HepG2 (cell line): Measurements from ENCODE around the gene PARN. TPM values are rescaled to one million over a fixed set of nuclear protein-coding genes. Genes with fewer than 3 reads are reported as not detected.
A peak's percentile ranks its signal among the peaks of the same experiment; 100 is the strongest.

ENCODE experiments used
- CBX5 ChIP-seq: sonication (generic); formaldehyde crosslinking; IDR thresholded peaks from 2 replicates; pipeline ENCODE4 v1.4.0; 2020; ENCODE audit warnings: missing genetic modification reagents, borderline replicate concordance
- CEBPG ChIP-seq: IDR thresholded peaks from 2 replicates; pipeline ENCODE4 v1.6.1; 2016
- E2F5 ChIP-seq: sonication (generic); formaldehyde crosslinking; conservative IDR thresholded peaks from 2 replicates; pipeline ENCODE4 v1.4.0; 2020; ENCODE audit warnings: missing genetic modification reagents
- FOSL2 ChIP-seq: sonication (generic); formaldehyde crosslinking; IDR thresholded peaks from 2 replicates; pipeline ENCODE4 v1.4.0; 2020; ENCODE audit warnings: missing genetic modification reagents
- HMGXB3 ChIP-seq: sonication (generic); formaldehyde crosslinking; IDR thresholded peaks from 2 replicates; pipeline ENCODE4 v1.4.0; 2020; ENCODE audit warnings: missing genetic modification reagents, borderline replicate concordance
- HNF4G ChIP-seq, 2 experiments: sonication (generic) in 1 of 2; formaldehyde crosslinking in 1 of 2; IDR thresholded peaks; 2 replicates each; pipeline versions ENCODE4 v1.4.0 to v1.6.1; 2011 to 2020; ENCODE audit warnings: borderline replicate concordance in 2 of 2, low read depth in 2 of 2, mild to moderate bottlenecking in 2 of 2, low read length in 1 of 2, missing genetic modification reagents in 1 of 2, moderate library complexity in 1 of 2
- JDP2 ChIP-seq: sonication (generic); formaldehyde crosslinking; IDR thresholded peaks from 2 replicates; pipeline ENCODE4 v1.8.1; 2022; ENCODE audit warnings: missing genetic modification reagents, borderline replicate concordance
- JUN ChIP-seq: sonication (generic); formaldehyde crosslinking; IDR thresholded peaks from 2 replicates; pipeline ENCODE4 v1.4.0; 2020; ENCODE audit warnings: mild to moderate bottlenecking, missing genetic modification reagents
- KLF11 ChIP-seq: IDR thresholded peaks from 2 replicates; pipeline ENCODE4 v1.6.1; 2016; ENCODE audit warnings: missing compliant biosample characterization
- KLF16 ChIP-seq, 2 experiments: sonication (generic) in 1 of 2; formaldehyde crosslinking in 1 of 2; IDR thresholded peaks; 2 replicates each; pipeline versions ENCODE4 v1.6.1 to v1.8.0; 2016 to 2023; ENCODE audit warnings: missing genetic modification reagents in 2 of 2, missing compliant biosample characterization in 1 of 2
- NFIC ChIP-seq: IDR thresholded peaks from 2 replicates; pipeline ENCODE4 v1.6.1; 2012; ENCODE audit warnings: mild to moderate bottlenecking, low read length, inconsistent platforms
- NFYC ChIP-seq: IDR thresholded peaks from 2 replicates; pipeline ENCODE4 v1.6.1; 2016; ENCODE audit warnings: missing genetic modification reagents, missing compliant biosample characterization
- NONO ChIP-seq, 2 experiments: fragments of 450-650 bp in 1 of 2; sonication (generic) in 1 of 2; formaldehyde crosslinking in 1 of 2; IDR thresholded peaks in 1 of 2; conservative IDR thresholded peaks in 1 of 2; 2 replicates each; pipeline versions ENCODE4 v1.6.1 to v1.8.0; 2017 to 2022; ENCODE audit warnings: mild to moderate bottlenecking in 1 of 2, missing genetic modification reagents in 1 of 2, moderate library complexity in 1 of 2
- PHF8 ChIP-seq: sonication (generic); formaldehyde crosslinking; IDR thresholded peaks from 2 replicates; pipeline ENCODE4 v1.5.0; 2020; ENCODE audit warnings: missing genetic modification reagents
- SKI ChIP-seq: fragments of 450-650 bp; IDR thresholded peaks from one replicate; pipeline ENCODE4 v1.6.1; 2018; ENCODE audit warnings: mild to moderate bottlenecking; ENCODE audit not compliant: partially characterized antibody
- SMAD3 ChIP-seq: sonication (generic); formaldehyde crosslinking; IDR thresholded peaks from 2 replicates; pipeline ENCODE4 v1.4.0; 2020; ENCODE audit warnings: missing genetic modification reagents
- TFDP1 ChIP-seq: IDR thresholded peaks from 2 replicates; pipeline ENCODE4 v1.6.1; 2016; ENCODE audit warnings: missing compliant biosample characterization, missing genetic modification reagents, borderline replicate concordance
- ZBTB26 ChIP-seq: IDR thresholded peaks from 2 replicates; pipeline ENCODE4 v1.6.1; 2016; ENCODE audit warnings: missing compliant biosample characterization, missing genetic modification reagents, borderline replicate concordance
- ZFP36L2 ChIP-seq: sonication (generic); formaldehyde crosslinking; IDR thresholded peaks from 2 replicates; pipeline ENCODE4 v1.4.0; 2020; ENCODE audit warnings: missing genetic modification reagents
- ZNF383 ChIP-seq: sonication (generic); formaldehyde crosslinking; IDR thresholded peaks from 2 replicates; pipeline ENCODE4 v1.4.0; 2020; ENCODE audit warnings: missing genetic modification reagents, mild to moderate bottlenecking, borderline replicate concordance
- ZNF605 ChIP-seq: sonication (generic); formaldehyde crosslinking; IDR thresholded peaks from 2 replicates; pipeline ENCODE4 v1.8.0; 2022; ENCODE audit warnings: mild to moderate bottlenecking, missing genetic modification reagents
- ZNF644 ChIP-seq: IDR thresholded peaks from 2 replicates; pipeline ENCODE4 v1.6.1; 2016; ENCODE audit warnings: low read depth
- ZNF839 ChIP-seq: sonication (generic); formaldehyde crosslinking; IDR thresholded peaks from 2 replicates; pipeline ENCODE4 v1.4.0; 2020; ENCODE audit warnings: missing genetic modification reagents, mild to moderate bottlenecking, borderline replicate concordance
- polyA plus RNA-seq, 8 experiments: library from polyadenylated mRNA; depleted of rRNA in 3 of 8; stranded (reverse) in 7 of 8; unstranded in 1 of 8; fragments of >200 nt; fragmentation: Illumina TruSeq in 4 of 8; extraction: Trizol in 4 of 8; gene quantifications; 2 replicates each; pipeline versions ENCODE4 v1.2.1 to v1.2.3, GENCODE V29; 2011 to 2016; ENCODE audit warnings: low read depth in 4 of 8, missing spikeins in 1 of 8, mixed read lengths in 1 of 8; ENCODE audit not compliant: insufficient read depth in 1 of 8
- total RNA-seq, 5 experiments: library from RNA; depleted of rRNA; stranded (reverse); fragments of >200 nt; fragmentation: Illumina TruSeq; extraction: Trizol; gene quantifications; 2 replicates each; pipeline ENCODE4 v1.2.3, GENCODE V29; 2016; ENCODE audit warnings: low read depth in 1 of 5

The PARN gene
- total and polyA plus RNA-seq, 2 of the 13 experiments (the other 11 are each of a cell fraction or from before 2014, with no cell fraction given): 13.3 to 47.6 TPM

- TF ChIP-seq HMGXB3 (CRISPR knock-in tag) (peak; percentile 44; the same call in 1 of the 2 replicates), SMAD3 (CRISPR knock-in tag) (peak; percentile 92; the same call in 1 of the 2 replicates), KLF16 (CRISPR knock-in tag; IDR thresholded peaks at IDR 0.05) (peak in 1 of 2 experiments; percentile 88; a peak in 2 of 4 replicates), NFYC (no peak; the same call in 1 of the 2 replicates), ZNF605 (no peak), ZNF383 (CRISPR knock-in tag) (0 out of 2 replicates have a peak, but pooled peaks have one; percentile 40), SKI (peak; percentile 99), E2F5 (CRISPR knock-in tag) (no peak), KLF11 (CRISPR knock-in tag) (no peak; the same call in 1 of the 2 replicates), CBX5 (CRISPR knock-in tag) (peak; percentile 98), ZNF839 (CRISPR knock-in tag) (no peak), NONO (IDR thresholded peaks at IDR 0.05) (no peak), NONO (CRISPR knock-in tag; conservative IDR thresholded peaks at IDR 0.05) (0 out of 2 replicates have a peak, but pooled peaks have one; percentile 49), CEBPG (CRISPR knock-in tag) (peak; percentile 84), PHF8 (peak; percentile 48; the same call in 1 of the 2 replicates), ZNF644 (CRISPR knock-in tag) (peak; percentile 97), ZFP36L2 (CRISPR knock-in tag) (0 out of 2 replicates have a peak, but pooled peaks have one; percentile 55), NFIC (peak; percentile 81; the same call in 1 of the 2 replicates), FOSL2 (peak; percentile 84), JUN (CRISPR knock-in tag) (peak; percentile 75; the same call in 1 of the 2 replicates), TFDP1 (CRISPR knock-in tag) (peak; percentile 47; the same call in 1 of the 2 replicates), HNF4G (IDR thresholded peaks at IDR 0.05; ENCODE audit: borderline replicate concordance, low read depth, low read length) (peak; percentile 98), HNF4G (CRISPR knock-in tag; IDR thresholded peaks at IDR 0.05; ENCODE audit: borderline replicate concordance, low read depth) (no peak; the same call in 1 of the 2 replicates), JDP2 (CRISPR knock-in tag) (no peak), ZBTB26 (CRISPR knock-in tag) (peak; percentile 91)
These were observed 84.6 kb downstream of the PARN start (continued) for GRCh38 chr16:14545346-14545884.
